ENCODE results near the gene FHIT.

DNA sequence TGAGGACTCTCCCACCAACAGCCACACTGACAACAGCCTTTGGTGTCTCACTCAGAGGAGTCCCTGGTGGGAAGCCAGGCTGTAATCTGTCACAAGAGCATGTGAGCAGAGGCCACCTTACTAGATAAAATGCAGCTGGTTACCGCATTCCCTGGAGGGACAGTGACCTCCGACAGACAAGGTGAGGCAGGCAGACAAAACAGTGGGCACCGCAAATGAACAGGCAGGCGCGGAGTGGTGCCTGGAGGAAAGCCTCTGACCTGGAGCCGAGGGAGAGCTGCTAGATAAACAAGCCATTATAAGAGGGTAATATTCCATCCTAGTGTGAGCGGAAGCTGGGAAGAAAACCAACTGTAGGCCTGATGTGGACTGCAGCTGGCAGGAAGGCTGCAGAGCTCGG lies 736.4 kb downstream of the FHIT start:
- TF ChIP-seq POLR2A (IDR thresholded peaks at IDR 0.05; ENCODE audit: low read depth, low read length) = no peak
- TF ChIP-seq, protein P1, sequence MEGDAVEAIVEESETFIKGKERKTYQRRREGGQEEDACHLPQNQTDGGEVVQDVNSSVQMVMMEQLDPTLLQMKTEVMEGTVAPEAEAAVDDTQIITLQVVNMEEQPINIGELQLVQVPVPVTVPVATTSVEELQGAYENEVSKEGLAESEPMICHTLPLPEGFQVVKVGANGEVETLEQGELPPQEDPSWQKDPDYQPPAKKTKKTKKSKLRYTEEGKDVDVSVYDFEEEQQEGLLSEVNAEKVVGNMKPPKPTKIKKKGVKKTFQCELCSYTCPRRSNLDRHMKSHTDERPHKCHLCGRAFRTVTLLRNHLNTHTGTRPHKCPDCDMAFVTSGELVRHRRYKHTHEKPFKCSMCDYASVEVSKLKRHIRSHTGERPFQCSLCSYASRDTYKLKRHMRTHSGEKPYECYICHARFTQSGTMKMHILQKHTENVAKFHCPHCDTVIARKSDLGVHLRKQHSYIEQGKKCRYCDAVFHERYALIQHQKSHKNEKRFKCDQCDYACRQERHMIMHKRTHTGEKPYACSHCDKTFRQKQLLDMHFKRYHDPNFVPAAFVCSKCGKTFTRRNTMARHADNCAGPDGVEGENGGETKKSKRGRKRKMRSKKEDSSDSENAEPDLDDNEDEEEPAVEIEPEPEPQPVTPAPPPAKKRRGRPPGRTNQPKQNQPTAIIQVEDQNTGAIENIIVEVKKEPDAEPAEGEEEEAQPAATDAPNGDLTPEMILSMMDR (conservative IDR thresholded peaks at IDR 0.05; ENCODE audit: low read depth, low read length) = no peak
